B cell (primary cell): Measurements from ENCODE around the gene UHMK1. TPM values are rescaled to one million over a fixed set of nuclear protein-coding genes. Genes with fewer than 3 reads are reported as not detected.

ENCODE experiments used
- ATAC-seq: fragments of 200-7000 bp; cut with Tn5 transposase; one replicate; pipeline ENCODE4 v1.10.0; 2021; ENCODE audit warnings: low read depth, mild to moderate bottlenecking, moderate number of reproducible peaks, moderate library complexity
- CTCF ChIA-PET: fragments of 350-600 bp; sonication (Branson Sonifier 250); formaldehyde crosslinking; loops from one replicate; lab custom pipeline; 2021; ENCODE audit warnings: antibody characterized with exemption, inconsistent platforms; lab: Charles Lee
- POLR2A ChIA-PET: fragments of 350-600 bp; sonication (Branson Sonifier 250); formaldehyde crosslinking; loops from one replicate; lab custom pipeline; 2021; ENCODE audit warnings: antibody characterized with exemption; lab: Charles Lee
- DNase-seq: peaks from one replicate; pipeline ENCODE4 v3.0.0; 2013
- H2AFZ ChIP-seq: 2 replicates; pipeline ENCODE4 v1.6.1; 2012; ENCODE audit warnings: mild to moderate bottlenecking, low read depth, low read length; ENCODE audit not compliant: insufficient read depth, poor library complexity, severe bottlenecking
- H3K27ac ChIP-seq, 2 donors: 1 replicate in 1 of 2; 2 replicates in 1 of 2; pipeline ENCODE4 v1.5.1; 2012 to 2013; ENCODE audit warnings: low read length in 2 of 2, mild to moderate bottlenecking in 2 of 2, moderate library complexity in 1 of 2
- H3K27me3 ChIP-seq, 4 experiments: fragments of 200-600 bp in 1 of 4; sonication (generic) in 1 of 4; replicated peaks in 1 of 4; 1 replicate in 2 of 4; 2 replicates in 2 of 4; pipeline versions ENCODE4 v1.6.1 to v1.7.0; 2013 to 2016; ENCODE audit warnings: low read length in 3 of 4, mild to moderate bottlenecking in 2 of 4, mixed read lengths in 1 of 4, moderate library complexity in 1 of 4; ENCODE audit not compliant: insufficient read depth in 4 of 4, control insufficient read depth in 3 of 4; ENCODE audit errors: control extremely low read depth in 1 of 4
- H3K36me3 ChIP-seq, 2 experiments: replicated peaks in 1 of 2; 1 replicate in 1 of 2; 2 replicates in 1 of 2; pipeline versions ENCODE4 v1.6.1 to v1.7.1; 2013; ENCODE audit warnings: low read length in 1 of 2; ENCODE audit not compliant: insufficient read depth in 2 of 2, control insufficient read depth in 1 of 2; ENCODE audit errors: control extremely low read depth in 1 of 2, extremely low read depth in 1 of 2
- H3K4me1 ChIP-seq, 2 donors: fragments of 200-600 bp in 1 of 2; sonication (generic) in 1 of 2; 1 replicate in 1 of 2; 2 replicates in 1 of 2; pipeline versions ENCODE4 v1.5.1 to v1.6.1; 2013 to 2017; ENCODE audit warnings: low read length in 2 of 2; ENCODE audit not compliant: control insufficient read depth in 2 of 2, insufficient read depth in 2 of 2
- H3K4me2 ChIP-seq: replicated peaks from 2 replicates; pipeline ENCODE3; 2012; ENCODE audit warnings: mild to moderate bottlenecking, low read depth, low read length; ENCODE audit not compliant: poor library complexity, severe bottlenecking
- H3K4me3 ChIP-seq, 5 experiments: fragments of 200-600 bp in 1 of 5; sonication (generic) in 1 of 5; 1 replicate in 3 of 5; 2 replicates in 2 of 5; pipeline versions ENCODE4 v1.5.1 to v1.7.0; 2011 to 2016; ENCODE audit warnings: low read length in 4 of 5, mild to moderate bottlenecking in 4 of 5, low read depth in 2 of 5, control low read depth in 1 of 5, moderate library complexity in 1 of 5; ENCODE audit not compliant: insufficient read depth in 1 of 5; ENCODE audit errors: control extremely low read depth in 1 of 5, extremely low read depth in 1 of 5
- H3K79me2 ChIP-seq: fragments of 200-600 bp; sonication (generic); one replicate; pipeline ENCODE4 v1.6.0; 2016; ENCODE audit warnings: low read length; ENCODE audit not compliant: control insufficient read depth, insufficient read depth
- H3K9ac ChIP-seq: fragments of 200-600 bp; sonication (generic); 2 replicates; pipeline ENCODE4 v1.6.1; 2017; ENCODE audit warnings: mild to moderate bottlenecking, low read length, moderate library complexity
- H3K9me3 ChIP-seq, 3 donors: one replicate each; pipeline versions ENCODE4 v1.6.1 to v1.7.1; 2013; ENCODE audit warnings: low read length in 2 of 3; ENCODE audit not compliant: control insufficient read depth in 2 of 3, insufficient read depth in 1 of 3; ENCODE audit errors: control extremely low read depth in 1 of 3
- H4K20me1 ChIP-seq: 2 replicates; pipeline ENCODE4 v1.6.0; 2012; ENCODE audit warnings: mild to moderate bottlenecking, low read length; ENCODE audit not compliant: insufficient read depth, control insufficient read depth, poor library complexity, severe bottlenecking
- H3K27ac Mint-ChIP-seq: one replicate; pipeline ENCODE4 v1.8.0; 2021; ENCODE audit warnings: mixed read lengths
- H3K27me3 Mint-ChIP-seq: one replicate; pipeline ENCODE4 v1.8.0; 2021; ENCODE audit warnings: mixed read lengths
- H3K4me1 Mint-ChIP-seq: one replicate; pipeline ENCODE4 v1.8.0; 2021; ENCODE audit warnings: mixed read lengths
- H3K4me3 Mint-ChIP-seq: one replicate; pipeline ENCODE4 v1.8.0; 2021; ENCODE audit warnings: mixed read lengths
- H3K9me3 Mint-ChIP-seq: one replicate; pipeline ENCODE4 v1.8.0; 2022; ENCODE audit warnings: mixed read lengths; ENCODE audit not compliant: insufficient read depth
- EZH2 ChIP-seq: IDR thresholded peaks from 2 replicates; pipeline ENCODE4 v1.6.1; 2012; ENCODE audit warnings: borderline replicate concordance, low read depth, mild to moderate bottlenecking, moderate library complexity, low read length; ENCODE audit not compliant: insufficient read depth, poor library complexity, severe bottlenecking
- WGBS: methylation state at CpG from one replicate; pipeline ENCODE4 v1.1.5; 2013; ENCODE audit warnings: missing lambda C conversion rate; ENCODE audit not compliant: insufficient coverage; 5-methylcytosine and 5-hydroxymethylcytosine counted together
- intact Hi-C: fragments of 100-400 bp; cut with micrococcal nuclease; formaldehyde crosslinking; loops from one replicate; pipeline ENCODE4 v1.10.0; 2022
- polyA plus RNA-seq: library from polyadenylated mRNA; depleted of rRNA; stranded (reverse); fragments of >200 nt; gene quantifications from 2 replicates; pipeline ENCODE4 v1.2.3, GENCODE V29; 2012
- total RNA-seq, 2 donors: library from RNA; stranded (reverse); fragments of 120-200 nt in 1 of 2; gene quantifications; 1 replicate in 1 of 2; 2 replicates in 1 of 2; pipeline versions ENCODE4 v1.2.3 to v1.2.4, GENCODE V29; 2013 to 2022
- TF ChIP-seq, protein P1 (sequence below): fragments of 200-600 bp; IDR thresholded peaks from one replicate; pipeline ENCODE4 v1.8.0; 2022; ENCODE audit warnings: antibody characterized with exemption, mild to moderate bottlenecking

Gene UHMK1
- total and polyA plus RNA-seq, 2 donors (not counting 1 experiment from before 2014, with no cell fraction given) = 8.4 to 69.2 TPM

GRCh38 chr1:162463021-162463420 is 34.6 kb upstream of the UHMK1 start:
- Mint-ChIP-seq H3K27me3 (peaks cover 10% of the 10 kb centered on the region), H3K4me1 (no peaks in the 10 kb centered on the region), H3K9me3 (no peaks in the 10 kb centered on the region), H3K27ac (no peak overlapping the region), H3K4me3 (no peak overlapping the region)
- Histone ChIP-seq H3K27ac (no peak overlapping the region), H2AFZ (no peak overlapping the region), H4K20me1 (no peaks in the 10 kb centered on the region), H3K9ac (no peak overlapping the region), H3K9me3 (no peaks in the 10 kb centered on the region), H3K79me2 (no peaks in the 10 kb centered on the region), H3K27me3 (peaks cover 0 to 9% (median 0%) of the 10 kb centered on the region in 4 experiments), H3K36me3 (no peaks in the 10 kb centered on the region), H3K4me2 (no peak overlapping the region), H3K4me3 (no peak overlapping the region), H3K4me1 (no peaks in the 10 kb centered on the region)
- no peak for TF ChIP-seq EZH2
- TF ChIP-seq, protein P1, sequence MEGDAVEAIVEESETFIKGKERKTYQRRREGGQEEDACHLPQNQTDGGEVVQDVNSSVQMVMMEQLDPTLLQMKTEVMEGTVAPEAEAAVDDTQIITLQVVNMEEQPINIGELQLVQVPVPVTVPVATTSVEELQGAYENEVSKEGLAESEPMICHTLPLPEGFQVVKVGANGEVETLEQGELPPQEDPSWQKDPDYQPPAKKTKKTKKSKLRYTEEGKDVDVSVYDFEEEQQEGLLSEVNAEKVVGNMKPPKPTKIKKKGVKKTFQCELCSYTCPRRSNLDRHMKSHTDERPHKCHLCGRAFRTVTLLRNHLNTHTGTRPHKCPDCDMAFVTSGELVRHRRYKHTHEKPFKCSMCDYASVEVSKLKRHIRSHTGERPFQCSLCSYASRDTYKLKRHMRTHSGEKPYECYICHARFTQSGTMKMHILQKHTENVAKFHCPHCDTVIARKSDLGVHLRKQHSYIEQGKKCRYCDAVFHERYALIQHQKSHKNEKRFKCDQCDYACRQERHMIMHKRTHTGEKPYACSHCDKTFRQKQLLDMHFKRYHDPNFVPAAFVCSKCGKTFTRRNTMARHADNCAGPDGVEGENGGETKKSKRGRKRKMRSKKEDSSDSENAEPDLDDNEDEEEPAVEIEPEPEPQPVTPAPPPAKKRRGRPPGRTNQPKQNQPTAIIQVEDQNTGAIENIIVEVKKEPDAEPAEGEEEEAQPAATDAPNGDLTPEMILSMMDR = no peak
- WGBS = no CpG with 5 or more reads among the region's 1 CpG
- CTCF ChIA-PET = no interaction called here
- POLR2A ChIA-PET = no interaction called here
- no peak for DNase-seq
- intact Hi-C loops = no loop called here
- ATAC-seq = no peak

- Histone ChIP-seq H3K79me2 (no peaks in the 10 kb centered on the region), H3K27me3 (peaks cover 0 to 9% (median 2%) of the 10 kb centered on the region in 4 experiments), H3K36me3 (no peaks in the 10 kb centered on the region), H3K9ac (no peak overlapping the region), H3K9me3 (no peaks in the 10 kb centered on the region), H3K4me3 (no peak overlapping the region), H2AFZ (no peak overlapping the region), H3K27ac (no peak overlapping the region), H4K20me1 (no peaks in the 10 kb centered on the region), H3K4me2 (no peak overlapping the region), H3K4me1 (no peaks in the 10 kb centered on the region)
- 82% methylated on average over 3 of the region's 3 CpGs for WGBS
- peaks cover 19% of the 10 kb centered on the region for H3K27me3 Mint-ChIP-seq
- ATAC-seq = no peak
- H3K9me3 Mint-ChIP-seq = no peaks in the 10 kb centered on the region
- H3K27ac Mint-ChIP-seq = no peak overlapping the region
- no peak for DNase-seq
- ChIA-PET POLR2A (no interaction called here), CTCF (no interaction called here)
- H3K4me3 Mint-ChIP-seq = no peak overlapping the region
- intact Hi-C loops = no loop called here
- TF ChIP-seq EZH2 = no peak
- TF ChIP-seq, protein P1 = no peak
- H3K4me1 Mint-ChIP-seq = no peaks in the 10 kb centered on the region
Measured at GRCh38 chr1:162466797-162467196, 30.8 kb upstream of the UHMK1 start.
